Measurements from ENCODE around the gene CCDC107.

CCDC107 gene

DNA sequence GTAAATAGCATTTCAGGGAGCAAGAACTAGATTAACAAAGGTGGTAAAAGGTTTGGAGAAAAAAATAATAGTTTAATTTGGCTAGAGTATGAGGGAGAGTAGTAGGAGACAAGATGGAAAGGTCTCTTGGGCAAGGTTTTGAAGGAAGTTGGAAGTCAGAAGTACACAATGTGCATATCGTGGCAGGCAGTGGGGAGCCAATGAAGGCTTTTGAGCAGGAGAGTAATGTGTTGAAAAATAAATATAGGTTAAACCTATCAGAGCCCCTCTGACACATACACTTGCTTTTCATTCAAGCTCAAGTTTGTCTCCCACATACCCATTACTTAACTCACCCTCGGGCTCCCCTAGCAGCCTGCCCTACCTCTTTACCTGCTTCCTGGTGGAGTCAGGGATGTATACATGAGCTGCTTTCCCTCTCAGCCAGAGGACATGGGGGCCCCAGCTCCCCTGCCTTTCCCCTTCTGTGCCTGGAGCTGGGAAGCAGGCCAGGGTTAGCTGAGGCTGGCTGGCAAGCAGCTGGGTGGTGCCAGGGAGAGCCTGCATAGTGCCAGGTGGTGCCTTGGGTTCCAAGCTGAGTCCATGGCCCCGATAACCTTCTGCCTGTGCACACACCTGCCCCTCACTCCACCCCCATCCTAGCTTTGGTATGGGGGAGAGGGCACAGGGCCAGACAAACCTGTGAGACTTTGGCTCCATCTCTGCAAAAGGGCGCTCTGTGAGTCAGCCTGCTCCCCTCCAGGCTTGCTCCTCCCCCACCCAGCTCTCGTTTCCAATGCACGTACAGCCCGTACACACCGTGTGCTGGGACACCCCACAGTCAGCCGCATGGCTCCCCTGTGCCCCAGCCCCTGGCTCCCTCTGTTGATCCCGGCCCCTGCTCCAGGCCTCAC lies 15.3 kb downstream of the CCDC107 start, which contains the start of gene CA9:
Gene CA9, plus strand, starts transcription at position 797 of the 893 bp plus-strand sequence. Its CDS starts 32 bp downstream, at position 829.
- Histone ChIP-seq H3K36me3 (no peaks in the 10 kb centered on the region), H3K4me2 (no peak within 1 kb of the TSS), H3K4me3 (no peak within 1 kb of the TSS), H3K27me3 (peaks cover 37% of the 10 kb centered on the region), H3K9me3 (no peaks in the 10 kb centered on the region), H3K27ac (no peak within 1 kb of the TSS), H4K20me1 (no peaks in the 10 kb centered on the region), H3K4me1 (0 out of 2 replicates have a peak, but pooled peaks cover 5% of the 10 kb centered on the region), H3K9ac (no peak within 1 kb of the TSS)
- TF ChIP-seq Cebpa-rat (IDR thresholded peaks at IDR 0.05), result no peak

DNA sequence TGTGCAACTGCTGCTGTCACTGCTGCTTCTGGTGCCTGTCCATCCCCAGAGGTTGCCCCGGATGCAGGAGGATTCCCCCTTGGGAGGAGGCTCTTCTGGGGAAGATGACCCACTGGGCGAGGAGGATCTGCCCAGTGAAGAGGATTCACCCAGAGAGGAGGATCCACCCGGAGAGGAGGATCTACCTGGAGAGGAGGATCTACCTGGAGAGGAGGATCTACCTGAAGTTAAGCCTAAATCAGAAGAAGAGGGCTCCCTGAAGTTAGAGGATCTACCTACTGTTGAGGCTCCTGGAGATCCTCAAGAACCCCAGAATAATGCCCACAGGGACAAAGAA lies 15.9 kb downstream of the CCDC107 start:
- Histone ChIP-seq H3K9ac (no peak overlapping the region), H3K4me2 (no peak overlapping the region)

DNA sequence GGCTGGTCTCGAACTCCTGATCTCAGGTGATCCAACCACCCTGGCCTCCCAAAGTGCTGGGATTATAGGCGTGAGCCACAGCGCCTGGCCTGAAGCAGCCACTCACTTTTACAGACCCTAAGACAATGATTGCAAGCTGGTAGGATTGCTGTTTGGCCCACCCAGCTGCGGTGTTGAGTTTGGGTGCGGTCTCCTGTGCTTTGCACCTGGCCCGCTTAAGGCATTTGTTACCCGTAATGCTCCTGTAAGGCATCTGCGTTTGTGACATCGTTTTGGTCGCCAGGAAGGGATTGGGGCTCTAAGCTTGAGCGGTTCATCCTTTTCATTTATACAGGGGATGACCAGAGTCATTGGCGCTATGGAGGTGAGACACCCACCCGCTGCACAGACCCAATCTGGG lies 17.1 kb downstream of the CCDC107 start:
- Histone ChIP-seq H3K4me2 (peak overlapping the region; percentile 69), H4K20me1 (no peaks in the 10 kb centered on the region), H3K4me1 (0 out of 2 replicates have a peak, but pooled peaks cover 5% of the 10 kb centered on the region), H3K36me3 (no peaks in the 10 kb centered on the region), H3K27me3 (peaks cover 37% of the 10 kb centered on the region), H3K9ac (no peak overlapping the region), H3K27ac (no peak overlapping the region), H3K9me3 (no peaks in the 10 kb centered on the region), H3K4me3 (no peak overlapping the region)
- TF ChIP-seq Cebpa-rat (IDR thresholded peaks at IDR 0.05), result no peak

More for the DNA sequence above, 15.9 kb downstream of the CCDC107 start:
- H3K4me1 ChIP-seq, result 0 out of 2 replicates have a peak, but pooled peaks cover 5% of the 10 kb centered on the region
- no peak for TF ChIP-seq Cebpa-rat (IDR thresholded peaks at IDR 0.05)
- H4K20me1 ChIP-seq, result no peaks in the 10 kb centered on the region
- H3K9me3 ChIP-seq, result no peaks in the 10 kb centered on the region
- peaks cover 37% of the 10 kb centered on the region for H3K27me3 ChIP-seq
- H3K27ac ChIP-seq, result no peak overlapping the region
- no peaks in the 10 kb centered on the region for H3K36me3 ChIP-seq
- H3K4me3 ChIP-seq, result no peak overlapping the region

DNA sequence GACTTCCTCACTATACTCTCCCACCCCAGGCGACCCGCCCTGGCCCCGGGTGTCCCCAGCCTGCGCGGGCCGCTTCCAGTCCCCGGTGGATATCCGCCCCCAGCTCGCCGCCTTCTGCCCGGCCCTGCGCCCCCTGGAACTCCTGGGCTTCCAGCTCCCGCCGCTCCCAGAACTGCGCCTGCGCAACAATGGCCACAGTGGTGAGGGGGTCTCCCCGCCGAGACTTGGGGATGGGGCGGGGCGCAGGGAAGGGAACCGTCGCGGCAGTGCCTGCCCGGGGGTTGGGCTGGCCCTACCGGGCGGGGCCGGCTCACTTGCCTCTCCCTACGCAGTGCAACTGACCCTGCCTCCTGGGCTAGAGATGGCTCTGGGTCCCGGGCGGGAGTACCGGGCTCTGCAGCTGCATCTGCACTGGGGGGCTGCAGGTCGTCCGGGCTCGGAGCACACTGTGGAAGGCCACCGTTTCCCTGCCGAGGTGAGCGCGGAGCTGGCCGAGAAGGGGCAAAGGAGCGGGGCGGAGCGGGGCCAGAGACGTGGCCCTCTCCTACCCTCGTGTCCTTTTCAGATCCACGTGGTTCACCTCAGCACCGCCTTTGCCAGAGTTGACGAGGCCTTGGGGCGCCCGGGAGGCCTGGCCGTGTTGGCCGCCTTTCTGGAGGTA lies 17.8 kb downstream of the CCDC107 start:
- no peak for TF ChIP-seq Cebpa-rat (IDR thresholded peaks at IDR 0.05)
- H3K4me1 ChIP-seq, result 0 out of 2 replicates have a peak, but pooled peaks cover 5% of the 10 kb centered on the region
- no peaks in the 10 kb centered on the region for H3K36me3 ChIP-seq
- peak overlapping the region; percentile 69 for H3K4me2 ChIP-seq
- H3K27me3 ChIP-seq, result peaks cover 37% of the 10 kb centered on the region
- H3K27ac ChIP-seq, result no peak overlapping the region
- no peaks in the 10 kb centered on the region for H4K20me1 ChIP-seq
- no peak overlapping the region for H3K9ac ChIP-seq
- H3K4me3 ChIP-seq, result peak overlapping the region; percentile 53
- no peaks in the 10 kb centered on the region for H3K9me3 ChIP-seq

DNA sequence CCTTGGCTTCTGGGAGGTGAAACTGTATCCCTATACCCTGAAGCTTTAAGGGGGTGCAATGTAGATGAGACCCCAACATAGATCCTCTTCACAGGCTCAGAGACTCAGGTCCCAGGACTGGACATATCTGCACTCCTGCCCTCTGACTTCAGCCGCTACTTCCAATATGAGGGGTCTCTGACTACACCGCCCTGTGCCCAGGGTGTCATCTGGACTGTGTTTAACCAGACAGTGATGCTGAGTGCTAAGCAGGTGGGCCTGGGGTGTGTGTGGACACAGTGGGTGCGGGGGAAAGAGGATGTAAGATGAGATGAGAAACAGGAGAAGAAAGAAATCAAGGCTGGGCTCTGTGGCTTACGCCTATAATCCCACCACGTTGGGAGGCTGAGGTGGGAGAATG lies 21.0 kb downstream of the CCDC107 start:
- TF ChIP-seq Cebpa-rat (IDR thresholded peaks at IDR 0.05), result no peak
- no peak overlapping the region for H3K4me3 ChIP-seq
- no peaks in the 10 kb centered on the region for H3K9me3 ChIP-seq
- peaks cover 25% of the 10 kb centered on the region for H3K36me3 ChIP-seq
- no peak overlapping the region for H3K27ac ChIP-seq
- H4K20me1 ChIP-seq, result no peaks in the 10 kb centered on the region
- H3K9ac ChIP-seq, result no peak overlapping the region
- 0 out of 2 replicates have a peak, but pooled peaks cover 5% of the 10 kb centered on the region for H3K4me1 ChIP-seq
- no peak overlapping the region for H3K4me2 ChIP-seq
- peaks cover 30% of the 10 kb centered on the region for H3K27me3 ChIP-seq

- H3K4me1 ChIP-seq, result 0 out of 2 replicates have a peak, but pooled peaks cover 5% of the 10 kb centered on the region
- no peak overlapping the region for H3K4me3 ChIP-seq
- TF ChIP-seq Cebpa-rat (IDR thresholded peaks at IDR 0.05), result no peak
- no peaks in the 10 kb centered on the region for H3K9me3 ChIP-seq
- no peaks in the 10 kb centered on the region for H4K20me1 ChIP-seq
- no peak overlapping the region for H3K9ac ChIP-seq
- H3K4me2 ChIP-seq, result no peak overlapping the region
- H3K27ac ChIP-seq, result no peak overlapping the region
- H3K36me3 ChIP-seq, result peaks cover 32% of the 10 kb centered on the region
- H3K27me3 ChIP-seq, result peaks cover 22% of the 10 kb centered on the region
Observed at GRCh38 chr9:35679766-35680330, 21.8 kb downstream of the CCDC107 start.

DNA sequence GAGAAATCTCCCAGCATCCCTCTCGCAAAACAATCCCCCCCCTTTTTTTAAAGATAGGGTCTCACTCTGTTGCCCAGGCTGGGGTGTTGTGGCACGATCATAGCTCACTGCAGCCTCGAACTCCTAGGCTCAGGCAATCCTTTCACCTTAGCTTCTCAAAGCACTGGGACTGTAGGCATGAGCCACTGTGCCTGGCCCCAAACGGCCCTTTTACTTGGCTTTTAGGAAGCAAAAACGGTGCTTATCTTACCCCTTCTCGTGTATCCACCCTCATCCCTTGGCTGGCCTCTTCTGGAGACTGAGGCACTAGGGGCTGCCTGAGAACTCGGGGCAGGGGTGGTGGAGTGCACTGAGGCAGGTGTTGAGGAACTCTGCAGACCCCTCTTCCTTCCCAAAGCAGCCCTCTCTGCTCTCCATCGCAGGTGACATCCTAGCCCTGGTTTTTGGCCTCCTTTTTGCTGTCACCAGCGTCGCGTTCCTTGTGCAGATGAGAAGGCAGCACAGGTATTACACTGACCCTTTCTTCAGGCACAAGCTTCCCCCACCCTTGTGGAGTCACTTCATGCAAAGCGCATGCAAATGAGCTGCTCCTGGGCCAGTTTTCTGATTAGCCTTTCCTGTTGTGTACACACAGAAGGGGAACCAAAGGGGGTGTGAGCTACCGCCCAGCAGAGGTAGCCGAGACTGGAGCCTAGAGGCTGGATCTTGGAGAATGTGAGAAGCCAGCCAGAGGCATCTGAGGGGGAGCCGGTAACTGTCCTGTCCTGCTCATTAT lies 22.4 kb downstream of the CCDC107 start:
- Histone ChIP-seq H3K27me3 (peaks cover 16% of the 10 kb centered on the region), H3K27ac (no peak overlapping the region), H3K4me1 (0 out of 2 replicates have a peak, but pooled peaks cover 5% of the 10 kb centered on the region), H4K20me1 (no peaks in the 10 kb centered on the region), H3K4me3 (no peak overlapping the region), H3K36me3 (peaks cover 39% of the 10 kb centered on the region), H3K9me3 (no peaks in the 10 kb centered on the region), H3K9ac (no peak overlapping the region), H3K4me2 (no peak overlapping the region)
- no peak for TF ChIP-seq Cebpa-rat (IDR thresholded peaks at IDR 0.05)

DNA sequence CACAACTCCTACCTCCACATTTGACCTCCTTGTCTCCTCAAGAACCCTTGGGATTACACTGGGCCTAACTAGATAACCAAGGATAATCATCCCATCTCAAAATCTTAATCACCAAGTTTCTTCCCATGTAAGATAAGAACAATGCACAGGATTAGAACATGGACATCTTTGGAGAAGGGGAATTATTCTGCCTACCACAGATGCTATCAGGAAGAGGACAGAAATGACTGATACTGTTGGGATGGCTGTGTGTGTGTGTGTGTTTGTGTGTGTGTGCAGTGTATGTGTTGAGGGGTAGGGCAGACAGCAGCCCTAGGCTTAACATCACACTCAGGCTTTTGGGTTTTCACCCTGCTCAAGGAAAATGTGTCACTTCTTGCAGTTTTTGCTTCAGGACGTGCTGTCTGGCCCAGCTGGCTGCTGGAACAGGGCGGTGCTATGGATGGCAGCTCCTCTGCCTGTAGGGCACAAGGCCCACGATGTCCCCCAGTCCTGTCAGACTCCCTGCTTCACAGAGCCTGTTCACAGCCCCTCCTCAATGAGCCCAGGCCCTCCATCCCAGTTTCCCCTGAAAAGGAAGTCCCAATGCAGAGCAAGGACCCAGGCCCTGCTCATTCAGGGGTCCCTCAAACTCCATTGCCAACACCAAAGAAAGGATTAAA lies 23.4 kb downstream of the CCDC107 start:
- no peak for TF ChIP-seq Cebpa-rat (IDR thresholded peaks at IDR 0.05)
- Histone ChIP-seq H3K4me3 (no peak overlapping the region), H3K36me3 (peaks cover 43% of the 10 kb centered on the region), H3K4me1 (peaks cover 3% of the 10 kb centered on the region; the same call in 1 of the 2 replicates), H3K27ac (no peak overlapping the region), H4K20me1 (no peaks in the 10 kb centered on the region), H3K9me3 (no peaks in the 10 kb centered on the region), H3K9ac (no peak overlapping the region), H3K4me2 (no peak overlapping the region), H3K27me3 (peaks cover 6% of the 10 kb centered on the region)

DNA sequence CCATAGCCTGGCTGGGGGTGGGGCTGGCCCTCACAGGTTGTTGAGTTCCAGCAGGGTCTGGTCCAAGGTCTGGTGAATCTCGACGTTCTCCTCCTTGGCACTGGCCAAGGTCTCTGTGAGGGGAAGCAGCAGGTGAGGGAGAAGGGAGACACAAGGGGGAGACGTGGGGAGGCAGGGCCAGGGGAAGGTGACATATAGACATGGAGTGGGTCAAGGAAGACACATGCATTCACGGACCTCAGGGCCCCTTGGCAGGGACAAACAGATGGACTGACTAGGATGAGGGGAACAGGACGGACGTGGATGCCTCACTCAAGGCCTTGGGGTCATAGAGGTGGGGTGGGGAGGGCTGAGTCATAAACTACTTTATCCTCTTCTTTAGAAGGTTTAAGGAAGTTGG lies 24.0 kb downstream of the CCDC107 start:
- peaks cover under 1% of the 10 kb centered on the region; the same call in 1 of the 2 replicates for H3K27me3 ChIP-seq
- H3K27ac ChIP-seq, result no peak overlapping the region
- H3K9ac ChIP-seq, result no peak overlapping the region
- H3K4me1 ChIP-seq, result peaks cover 9% of the 10 kb centered on the region
- no peaks in the 10 kb centered on the region for H4K20me1 ChIP-seq
- H3K4me2 ChIP-seq, result no peak overlapping the region
- no peaks in the 10 kb centered on the region for H3K9me3 ChIP-seq
- no peak overlapping the region for H3K4me3 ChIP-seq
- TF ChIP-seq Cebpa-rat (IDR thresholded peaks at IDR 0.05), result no peak
- H3K36me3 ChIP-seq, result peaks cover 43% of the 10 kb centered on the region

Measured in BLaER1 (cell line).